SJSA1 (cell line): Measurements from ENCODE around the gene RPS5. TPM values are rescaled to one million over a fixed set of nuclear protein-coding genes. Genes with fewer than 3 reads are reported as not detected.
"Not testable (repeated sequence)": the region's sequence is repeated elsewhere in the genome, so short reads cannot be mapped to it uniquely, and the experiment has no call there.

ENCODE experiments used
- DNase-seq, 2 experiments: peaks; one replicate each; pipeline ENCODE4 v3.0.0-alpha.2; 2015 to 2020; ENCODE audit warnings: low spot score in 2 of 2, low read depth in 1 of 2
- H3K27ac ChIP-seq: fragments of 250-450 bp; sonication (Bioruptor Pico); 2 replicates; pipeline ENCODE4 v1.5.1; 2020; ENCODE audit warnings: mild to moderate bottlenecking, moderate library complexity
- H3K27me3 ChIP-seq: fragments of 250-450 bp; sonication (Bioruptor Pico); replicated peaks from 2 replicates; pipeline ENCODE4 v1.5.1; 2020; ENCODE audit warnings: mild to moderate bottlenecking, moderate library complexity
- H3K36me3 ChIP-seq: fragments of 250-450 bp; sonication (Bioruptor Pico); 2 replicates; pipeline ENCODE4 v1.5.1; 2020; ENCODE audit warnings: mild to moderate bottlenecking
- H3K4me1 ChIP-seq: fragments of 250-450 bp; sonication (Bioruptor Pico); replicated peaks from 2 replicates; pipeline ENCODE4 v1.6.1; 2021; ENCODE audit warnings: mild to moderate bottlenecking
- H3K4me3 ChIP-seq: fragments of 250-450 bp; sonication (Bioruptor Pico); 2 replicates; pipeline ENCODE4 v1.5.1; 2020; ENCODE audit warnings: mild to moderate bottlenecking
- H3K9me3 ChIP-seq: fragments of 250-450 bp; sonication (Bioruptor Pico); replicated peaks from 2 replicates; pipeline ENCODE4 v1.5.1; 2020; ENCODE audit warnings: mild to moderate bottlenecking
- total RNA-seq: library from RNA; depleted of rRNA; stranded (reverse); fragments of >200 nt; shearing (Covaris generic); gene quantifications from 2 replicates; pipeline ENCODE4 v1.2.3, GENCODE V29; 2014; rRNA removed

The RPS5 gene
- 1,597 and 2,220 TPM in 2 replicates for total RNA-seq

GRCh38 chr19:58386576-58387337 lies at the start of gene RPS5:
TSS of gene RPS5 (plus strand) at chr19:58387269. CDS start at chr19:58388138, 869 bp downstream.
- Histone ChIP-seq H3K9me3 (no peaks in the 10 kb centered on the region; the same call in 1 of the 2 replicates), H3K4me3 (peak within 1 kb of the TSS; percentile 53)
- DNase-seq = peak; percentile 92 to 97

GRCh38 chr19:58338336-58338735 lies 48.7 kb upstream of the RPS5 start:
- Histone ChIP-seq H3K27me3 (no peaks in the 10 kb centered on the region), H3K36me3 (peaks cover 52% of the 10 kb centered on the region), H3K27ac (no peak overlapping the region), H3K9me3 (peaks cover 10% of the 10 kb centered on the region; the same call in 1 of the 2 replicates), H3K4me1 (no peaks in the 10 kb centered on the region), H3K4me3 (no peak overlapping the region)
- DNase-seq = no peak

More at GRCh38 chr19:58386576-58387337, at the start of gene RPS5:
- peaks cover 20% of the 10 kb centered on the region for H3K4me1 ChIP-seq
- H3K27me3 ChIP-seq = no peaks in the 10 kb centered on the region
- peaks cover 48% of the 10 kb centered on the region for H3K36me3 ChIP-seq
- H3K27ac ChIP-seq = peak within 1 kb of the TSS; percentile 86

- H3K27me3 ChIP-seq = no peaks in the 10 kb centered on the region
- no peaks in the 10 kb centered on the region for H3K4me1 ChIP-seq
- no peak overlapping the region for H3K4me3 ChIP-seq
- H3K9me3 ChIP-seq = peaks cover 10% of the 10 kb centered on the region; the same call in 1 of the 2 replicates
- no peak overlapping the region for H3K27ac ChIP-seq
- peaks cover 52% of the 10 kb centered on the region for H3K36me3 ChIP-seq
- no peak for DNase-seq
Observed at GRCh38 chr19:58338825-58339558, 48.1 kb upstream of the RPS5 start.

GRCh38 chr19:58345558-58345957 lies 41.5 kb upstream of the RPS5 start:
- no peaks in the 10 kb centered on the region for H3K9me3 ChIP-seq
- DNase-seq = no peak
- peaks cover 16% of the 10 kb centered on the region for H3K36me3 ChIP-seq

GRCh38 chr19:58346961-58347929 lies 39.8 kb upstream of the RPS5 start:
- DNase-seq = peak; percentile 80 to 81
- H3K36me3 ChIP-seq = peaks cover 20% of the 10 kb centered on the region
- H3K27ac ChIP-seq = no peak overlapping the region
- H3K4me3 ChIP-seq = peak overlapping the region; percentile 65
- no peaks in the 10 kb centered on the region for H3K27me3 ChIP-seq
- H3K4me1 ChIP-seq = peaks cover 14% of the 10 kb centered on the region
- H3K9me3 ChIP-seq = no peaks in the 10 kb centered on the region

More at GRCh38 chr19:58345558-58345957, 41.5 kb upstream of the RPS5 start:
- Histone ChIP-seq H3K4me1 (peaks cover 14% of the 10 kb centered on the region), H3K4me3 (no peak overlapping the region), H3K27me3 (no peaks in the 10 kb centered on the region), H3K27ac (no peak overlapping the region)

GRCh38 chr19:58348080-58348479 lies 39.0 kb upstream of the RPS5 start:
- Histone ChIP-seq H3K36me3 (peaks cover 19% of the 10 kb centered on the region), H3K4me3 (peak overlapping the region; percentile 65)
- not testable (repeated sequence) for H3K27me3 ChIP-seq

GRCh38 chr19:58349590-58349989 lies 37.5 kb upstream of the RPS5 start:
- Histone ChIP-seq H3K9me3 (no peaks in the 10 kb centered on the region), H3K27ac (no peak overlapping the region), H3K4me3 (no peak overlapping the region), H3K36me3 (peaks cover 19% of the 10 kb centered on the region), H3K4me1 (peaks cover 14% of the 10 kb centered on the region), H3K27me3 (no peaks in the 10 kb centered on the region)
- DNase-seq = no peak

More at GRCh38 chr19:58348080-58348479, 39.0 kb upstream of the RPS5 start:
- not testable (repeated sequence) for H3K9me3 ChIP-seq, H3K27ac ChIP-seq, DNase-seq
- H3K4me1 ChIP-seq = peaks cover 14% of the 10 kb centered on the region

GRCh38 chr19:58350001-58350861 lies 36.8 kb upstream of the RPS5 start:
- DNase-seq = no peak
- no peak overlapping the region for H3K27ac ChIP-seq
- H3K36me3 ChIP-seq = peaks cover 19% of the 10 kb centered on the region
- no peaks in the 10 kb centered on the region for H3K9me3 ChIP-seq
- peaks cover 14% of the 10 kb centered on the region for H3K4me1 ChIP-seq
- no peak overlapping the region for H3K4me3 ChIP-seq
- no peaks in the 10 kb centered on the region for H3K27me3 ChIP-seq

- H3K4me3 ChIP-seq = no peak overlapping the region
- H3K27ac ChIP-seq = no peak overlapping the region
- peaks cover 14% of the 10 kb centered on the region for H3K4me1 ChIP-seq
- H3K27me3 ChIP-seq = peaks cover under 1% of the 10 kb centered on the region
- H3K36me3 ChIP-seq = peaks cover 19% of the 10 kb centered on the region
- peaks cover under 1% of the 10 kb centered on the region; the same call in 1 of the 2 replicates for H3K9me3 ChIP-seq
- DNase-seq = no peak
Observed at GRCh38 chr19:58350871-58351557, 36.1 kb upstream of the RPS5 start.

- peaks cover 19% of the 10 kb centered on the region for H3K4me1 ChIP-seq
- no peak overlapping the region for H3K4me3 ChIP-seq
- no peak overlapping the region for H3K27ac ChIP-seq
- DNase-seq = no peak
- H3K9me3 ChIP-seq = peaks cover 6% of the 10 kb centered on the region
- H3K36me3 ChIP-seq = peaks cover 19% of the 10 kb centered on the region
- peaks cover 6% of the 10 kb centered on the region for H3K27me3 ChIP-seq
Observed at GRCh38 chr19:58351558-58351878, 35.6 kb upstream of the RPS5 start.

- DNase-seq = no peak
- no peak overlapping the region for H3K4me3 ChIP-seq
- peaks cover 14% of the 10 kb centered on the region for H3K4me1 ChIP-seq
- peaks cover 9% of the 10 kb centered on the region for H3K27me3 ChIP-seq
- H3K27ac ChIP-seq = no peak overlapping the region
- peaks cover 7% of the 10 kb centered on the region for H3K9me3 ChIP-seq
- H3K36me3 ChIP-seq = peaks cover 19% of the 10 kb centered on the region
Observed at GRCh38 chr19:58351990-58352755, 34.9 kb upstream of the RPS5 start.
